Choroid plexus epithelial cell (primary cell): ENCODE results near the gene DPY19L2.
"Not testable (repeated sequence)": the region's sequence is repeated elsewhere in the genome, so short reads cannot be mapped to it uniquely, and the experiment has no call there.

ENCODE experiments used
- DNase-seq: peaks from one replicate; pipeline ENCODE4 v3.0.0-alpha.2; 2010; ENCODE audit warnings: low read depth
- H3K4me3 ChIP-seq: 2 replicates; pipeline ENCODE4 v1.5.1; 2011; ENCODE audit warnings: low read depth, mild to moderate bottlenecking, control low read depth, low read length, moderate library complexity
- CTCF ChIP-seq: conservative IDR thresholded peaks from 2 replicates; pipeline ENCODE4 v1.5.1; 2011; ENCODE audit warnings: low read depth, mild to moderate bottlenecking, control low read depth, inconsistent platforms, low read length, moderate library complexity

Gene DPY19L2

DNA sequence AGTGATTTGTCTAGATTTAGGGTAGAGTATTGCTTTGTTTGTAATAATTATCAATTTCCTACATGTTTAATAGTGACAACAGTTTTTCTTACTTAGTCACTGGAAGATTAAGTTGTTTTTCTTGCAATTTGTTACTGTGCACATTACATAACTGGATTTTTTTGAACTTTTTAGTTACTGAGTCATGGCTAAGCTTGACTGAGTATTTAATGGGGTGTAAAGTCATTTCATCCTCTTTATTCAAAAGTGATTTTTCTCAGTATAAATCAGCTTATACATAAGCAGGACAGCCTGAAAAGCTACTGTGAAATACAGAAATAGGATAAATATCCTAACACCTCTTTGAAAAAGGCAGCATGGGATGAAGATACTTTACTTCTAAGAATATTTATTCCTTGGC is 12.5 kb upstream of the DPY19L2 start:
- H3K4me3 ChIP-seq: not testable (repeated sequence)
- DNase-seq: peak; percentile 22

DNA sequence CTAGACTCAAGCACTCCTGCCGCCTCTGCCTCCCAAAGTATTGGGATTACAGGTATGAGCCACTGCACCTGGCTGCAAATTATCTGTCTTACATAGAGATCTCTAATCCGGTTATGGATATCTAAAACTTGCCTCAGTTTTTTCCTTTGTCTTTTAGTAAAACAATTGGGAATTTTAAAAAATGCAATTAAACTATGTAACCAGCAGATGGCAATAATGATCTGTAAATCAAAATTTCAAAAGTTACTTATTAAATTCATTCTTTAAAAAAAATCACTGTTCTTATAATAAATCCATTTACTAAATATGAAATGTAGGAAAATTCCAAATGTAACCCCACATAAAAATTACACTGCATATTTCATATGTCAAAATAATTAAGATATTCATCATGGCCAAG is 4.3 kb upstream of the DPY19L2 start:
- not testable (repeated sequence) for H3K4me3 ChIP-seq, DNase-seq
- peak; percentile 4 for TF ChIP-seq CTCF

- DNase-seq, H3K4me3 ChIP-seq: not testable (repeated sequence)
These were observed 1.6 kb upstream of the DPY19L2 start for GRCh38 chr12:63669936-63670335.

DNA sequence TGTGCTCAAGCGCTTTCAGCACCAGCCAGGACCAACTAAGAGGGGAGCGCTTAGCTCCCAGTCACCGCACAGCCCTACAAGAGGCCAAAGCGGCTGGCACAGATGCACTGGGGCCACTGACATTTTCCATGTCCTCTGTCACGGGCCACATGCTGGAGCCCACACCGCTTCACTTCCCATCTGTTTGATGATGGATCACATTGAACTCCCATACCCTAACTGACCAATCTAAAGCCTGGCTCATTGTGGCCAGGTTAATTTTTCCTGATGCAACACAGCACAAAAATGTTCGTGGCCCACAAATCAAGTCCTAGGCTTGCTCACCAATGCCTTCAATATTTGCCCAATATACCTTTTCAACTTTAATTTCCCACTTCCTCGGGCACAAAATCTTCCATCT is 1.1 kb upstream of the DPY19L2 start:
- not testable (repeated sequence) for DNase-seq, H3K4me3 ChIP-seq

GRCh38 chr12:63668800-63669365 is 590 bp upstream of the DPY19L2 start:
- peak overlapping the region; percentile 69 for H3K4me3 ChIP-seq
- DNase-seq: peak; percentile 28

DNA sequence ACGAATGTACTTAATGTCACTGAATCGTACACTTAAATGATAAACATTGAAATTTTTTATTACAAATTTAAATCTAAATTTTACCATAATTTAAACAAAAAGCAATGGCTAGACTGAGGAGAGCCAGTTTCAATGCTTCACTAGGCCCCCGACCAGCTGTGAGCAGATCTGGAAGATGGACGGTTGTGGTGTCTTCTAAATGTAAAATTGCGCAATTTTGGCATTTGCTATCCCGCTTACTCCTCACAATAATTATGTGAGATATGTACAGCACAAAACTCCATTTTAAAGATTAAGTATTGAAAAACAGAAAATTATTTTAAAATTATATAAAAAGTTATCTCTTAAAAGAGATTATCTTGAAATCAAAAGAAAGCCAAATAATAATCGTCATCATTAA is 5.3 kb downstream of the DPY19L2 start:
- not testable (repeated sequence) for DNase-seq, H3K4me3 ChIP-seq

DNA sequence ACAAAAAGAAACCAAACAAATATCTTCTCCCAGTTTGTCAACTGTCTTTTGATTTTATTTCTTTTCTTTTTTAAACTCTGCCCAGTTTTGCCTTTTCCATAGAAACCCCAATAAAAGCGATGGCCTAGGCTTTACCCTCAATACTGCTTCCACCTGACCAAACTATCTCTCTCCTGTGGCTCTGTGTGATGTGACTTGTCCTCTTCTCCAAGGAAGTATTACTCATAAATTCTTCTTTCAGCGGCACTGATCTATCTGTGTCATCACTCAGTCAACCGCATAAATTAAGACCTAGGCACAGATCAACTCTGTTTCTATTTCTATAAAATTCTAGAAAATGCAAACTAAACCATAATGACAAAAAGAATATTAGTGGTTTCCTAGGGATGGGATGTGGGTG is 9.8 kb downstream of the DPY19L2 start:
- DNase-seq, H3K4me3 ChIP-seq: not testable (repeated sequence)

DNA sequence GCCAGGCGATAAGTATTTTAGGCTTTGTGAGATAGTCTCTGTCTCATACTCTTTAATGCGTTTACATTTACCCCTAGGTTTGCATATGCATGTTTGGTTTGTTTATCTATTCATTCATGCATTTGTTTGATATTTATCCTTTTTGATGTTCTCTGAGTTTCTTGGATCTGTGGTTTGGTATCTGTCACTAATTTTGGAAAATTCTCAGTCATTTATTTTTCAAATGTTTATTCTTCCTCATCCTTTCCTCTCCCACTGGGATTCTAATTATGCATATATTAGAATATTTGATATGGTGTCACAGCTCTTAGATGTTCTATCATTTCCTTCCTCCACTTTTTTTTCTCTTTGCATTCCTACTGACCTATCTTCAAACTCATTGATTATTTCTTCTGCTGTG is 11.9 kb downstream of the DPY19L2 start:
- H3K4me3 ChIP-seq, DNase-seq: not testable (repeated sequence)

DNA sequence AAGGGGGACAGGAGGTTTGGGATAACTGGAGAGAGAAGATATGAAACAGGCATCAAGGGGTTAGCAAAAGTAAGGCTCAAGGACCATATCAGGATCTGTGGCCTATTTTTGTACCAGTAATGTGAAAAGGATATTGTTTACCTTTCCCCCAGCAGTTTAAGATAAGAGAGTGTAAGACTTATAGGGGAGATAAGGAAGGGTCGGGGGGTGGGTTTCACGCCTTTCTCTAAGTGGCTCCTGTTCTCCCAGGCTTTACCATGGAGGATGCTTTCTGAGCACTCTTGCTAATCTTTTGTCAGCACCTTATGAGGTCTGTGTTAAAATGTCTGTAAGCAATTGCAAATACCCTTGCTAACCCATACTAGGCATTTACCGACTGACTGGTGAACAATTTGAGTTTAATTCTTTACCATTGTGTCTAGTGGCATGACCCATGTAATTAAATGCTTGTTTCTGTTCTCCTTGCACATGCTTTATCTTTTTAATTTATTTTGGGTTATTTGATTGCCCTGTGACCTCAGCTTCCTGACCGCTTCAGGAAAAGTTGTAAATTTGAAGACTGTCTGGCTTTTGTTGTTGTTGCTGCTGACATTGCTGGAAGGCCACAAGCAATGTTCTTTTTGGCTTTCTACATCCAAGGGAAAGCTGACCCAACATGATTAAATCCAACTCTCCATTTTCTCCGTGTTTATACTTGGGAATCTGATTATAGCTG is 12.6 kb downstream of the DPY19L2 start:
- DNase-seq, H3K4me3 ChIP-seq: not testable (repeated sequence)

GRCh38 chr12:63654481-63654880 is 13.8 kb downstream of the DPY19L2 start:
- not testable (repeated sequence) for H3K4me3 ChIP-seq, DNase-seq

GRCh38 chr12:63649517-63649916 is 18.8 kb downstream of the DPY19L2 start:
- DNase-seq: peak; percentile 52
- not testable (repeated sequence) for H3K4me3 ChIP-seq

DNA sequence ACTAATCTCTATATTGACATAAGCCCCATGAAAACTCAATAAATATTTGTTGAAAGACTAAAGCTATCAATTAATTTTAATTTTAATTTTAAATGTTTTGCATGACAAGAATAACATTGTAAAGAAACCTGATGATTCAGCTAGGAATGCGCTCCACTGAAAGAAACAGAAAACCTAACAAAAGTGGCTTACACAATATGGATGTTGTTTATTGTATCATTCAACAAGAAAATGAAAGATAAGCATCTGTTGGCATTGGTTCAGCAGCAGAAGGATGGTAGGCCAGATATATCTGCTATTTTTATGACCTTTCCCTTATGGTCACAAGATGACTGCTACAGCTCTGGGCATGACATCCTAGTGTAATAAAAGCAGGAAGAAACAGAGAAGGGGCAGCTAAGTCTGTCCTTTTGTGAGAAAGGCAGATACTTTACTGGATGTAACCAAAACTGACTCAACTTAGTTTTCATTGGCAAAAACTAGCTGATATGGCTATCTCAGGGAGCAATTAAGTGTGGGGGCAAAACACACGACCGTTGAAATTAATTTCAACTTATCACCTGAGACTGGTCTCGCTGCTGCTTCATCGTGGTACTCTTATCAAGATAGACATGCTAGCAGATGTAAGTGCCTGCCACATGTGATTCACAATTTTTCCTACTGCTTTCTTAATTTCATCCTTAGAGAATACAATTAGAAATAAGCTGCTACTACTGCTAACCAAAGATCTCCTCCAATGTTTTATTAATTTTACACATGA is 24.7 kb downstream of the DPY19L2 start:
- not testable (repeated sequence) for H3K4me3 ChIP-seq
- DNase-seq: peak; percentile 47

GRCh38 chr12:63624258-63624657 is 44.0 kb downstream of the DPY19L2 start:
- not testable (repeated sequence) for H3K4me3 ChIP-seq, DNase-seq

DNA sequence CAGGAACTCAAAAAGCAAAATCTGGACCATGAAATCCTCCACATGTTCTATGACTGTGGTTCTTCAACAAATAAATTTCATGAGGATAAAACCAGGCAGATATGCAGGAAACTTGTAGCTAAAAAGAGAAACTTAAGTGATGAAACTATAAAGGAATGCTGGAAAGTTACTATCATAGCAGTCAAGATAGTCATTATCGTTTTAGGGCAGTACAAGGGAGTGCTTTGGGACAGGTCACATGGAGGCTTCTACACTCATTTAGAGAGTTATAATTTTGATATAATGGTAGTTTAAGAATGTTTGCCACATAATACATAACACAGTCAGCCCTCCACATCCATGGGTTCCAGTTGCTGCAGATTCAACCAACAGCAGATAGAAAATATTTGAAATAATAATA is 52.7 kb downstream of the DPY19L2 start:
- H3K4me3 ChIP-seq, DNase-seq: not testable (repeated sequence)

DNA sequence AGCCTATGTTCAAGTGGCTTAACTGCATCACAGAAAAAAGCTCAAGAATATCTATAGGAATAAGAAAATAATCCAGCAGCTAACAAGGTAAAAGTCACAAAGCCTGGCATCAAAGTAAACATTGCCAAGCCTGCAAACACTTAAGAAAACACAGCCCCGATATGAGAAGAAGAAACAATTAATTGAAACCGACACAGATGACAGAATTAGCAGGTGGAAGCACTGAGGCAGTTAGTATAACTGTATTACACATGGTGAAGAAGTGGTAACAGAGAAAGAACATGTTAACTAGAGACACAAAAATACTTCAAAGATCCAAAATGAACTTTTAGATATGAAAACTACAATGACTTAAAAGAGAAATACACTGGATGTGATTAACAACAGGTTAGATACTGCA is 57.0 kb downstream of the DPY19L2 start:
- DNase-seq, H3K4me3 ChIP-seq: not testable (repeated sequence)

DNA sequence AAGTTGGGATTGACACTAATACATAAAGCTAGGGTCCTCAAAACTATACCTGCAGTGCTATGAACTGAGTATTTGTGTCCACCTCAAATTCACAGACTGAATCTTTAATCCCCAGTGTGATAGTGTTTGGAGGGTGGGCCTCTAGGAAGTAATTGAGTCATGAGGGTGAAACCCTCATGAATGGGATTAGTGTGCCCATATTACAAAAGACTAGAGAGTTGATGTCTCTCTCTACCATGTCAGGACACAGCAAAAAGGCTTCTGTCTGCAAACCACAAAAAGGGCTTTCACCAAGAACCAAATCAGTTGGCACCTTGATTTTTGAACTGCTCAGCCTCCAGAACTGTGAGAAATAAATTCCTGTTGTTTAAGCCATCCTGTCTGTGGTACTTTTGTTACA is 59.0 kb downstream of the DPY19L2 start:
- not testable (repeated sequence) for H3K4me3 ChIP-seq, DNase-seq

DNA sequence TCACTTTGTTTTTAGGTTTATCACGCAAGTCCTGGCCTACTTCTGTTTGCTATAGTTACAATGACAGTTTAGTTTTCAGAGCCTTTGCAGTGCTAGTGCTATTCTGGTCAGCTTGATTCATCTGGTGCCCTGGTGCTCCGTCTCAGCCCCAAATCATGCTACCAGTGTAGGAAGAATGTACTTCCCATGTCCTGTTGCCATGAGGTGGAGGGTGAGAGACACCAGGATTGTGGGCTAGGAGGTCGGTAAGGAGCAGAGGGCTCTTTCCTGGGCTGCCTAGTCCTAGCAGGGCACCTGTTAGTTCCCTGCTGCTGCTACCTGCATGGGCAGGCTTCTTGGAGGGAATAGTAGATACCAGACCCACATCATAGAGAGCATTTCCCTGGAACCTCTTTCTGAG is 63.3 kb downstream of the DPY19L2 start:
- DNase-seq, H3K4me3 ChIP-seq: not testable (repeated sequence)

DNA sequence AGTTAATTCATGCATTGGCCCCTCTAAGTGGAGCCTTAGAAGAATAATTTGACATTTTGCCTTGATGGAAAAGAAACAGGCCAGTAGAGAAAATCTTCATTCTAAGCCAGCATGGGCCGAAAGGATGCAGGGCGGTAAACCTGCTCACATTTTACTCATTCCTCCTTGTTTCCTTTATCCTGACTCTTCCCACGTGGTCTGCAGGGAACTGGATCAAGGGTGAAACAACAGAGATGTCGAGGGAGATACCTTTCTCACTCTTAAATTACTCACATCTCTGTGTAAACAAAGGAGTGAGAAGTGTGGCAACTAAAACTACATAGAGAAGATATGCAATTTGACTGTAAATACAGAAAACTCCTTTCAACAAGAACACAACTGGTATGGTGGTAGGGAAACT is 73.5 kb downstream of the DPY19L2 start:
- H3K4me3 ChIP-seq: not testable (repeated sequence)
- peak; percentile 44 for DNase-seq

GRCh38 chr12:63584426-63584825 is 83.9 kb downstream of the DPY19L2 start:
- not testable (repeated sequence) for H3K4me3 ChIP-seq
- peak; percentile 19 for DNase-seq
